GM18498 (cell line): ENCODE measurements around the gene PIK3C2B.

Experiments used
- ATAC-seq: cut with Tn5 transposase; IDR thresholded peaks from one replicate; pipeline ENCODE4 v1.9.1; 2021; ENCODE audit warnings: mild to moderate bottlenecking, moderate library complexity; ENCODE audit not compliant: unreplicated experiment

Gene PIK3C2B

DNA sequence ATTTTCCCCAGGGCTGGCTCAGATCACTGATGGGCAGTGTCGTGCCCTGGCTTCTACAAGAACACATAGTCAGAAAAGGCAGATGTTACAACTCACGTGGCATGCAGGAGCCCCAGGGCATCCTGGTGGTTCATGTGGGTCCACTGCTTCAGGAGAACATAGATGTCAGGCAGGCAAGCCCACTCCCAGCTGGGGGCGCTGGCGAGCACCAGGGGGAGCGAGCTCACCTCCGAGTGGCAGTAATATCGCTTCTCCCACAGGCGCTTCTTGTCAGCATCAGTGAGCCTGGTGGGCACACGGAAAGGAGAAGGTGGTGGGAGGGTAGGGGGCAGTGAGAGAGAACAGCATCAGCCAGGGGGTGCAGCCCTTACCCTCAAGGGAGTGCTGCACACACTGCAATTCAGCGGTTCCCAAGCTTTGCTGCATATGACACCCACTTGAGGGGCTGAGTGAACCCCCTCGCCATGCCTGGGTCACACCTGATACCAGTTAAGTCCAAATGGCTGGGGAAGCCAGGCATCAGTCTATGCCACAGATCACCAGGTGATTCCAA, 48.7 kb downstream of the PIK3C2B start:
- no peak for ATAC-seq
